ENCODE results near the gene STX12.

STX12 gene

GRCh38 chr1:27811741-27812500 lies 38.9 kb downstream of the STX12 start:
- Histone ChIP-seq H4K20me1 (ENCODE audit: insufficient read depth, low read length) (no peaks in the 10 kb centered on the region), H3K36me3 (replicated peaks; ENCODE audit: low read depth, low read length) (no peaks in the 10 kb centered on the region), H2AFZ (ENCODE audit: low read depth, low read length) (no peak overlapping the region), H3K9me3 (ENCODE audit: insufficient read depth, low read length) (no peaks in the 10 kb centered on the region), H3K27me3 (ENCODE audit: low read depth, low read length) (no peaks in the 10 kb centered on the region), H3K4me3 (ENCODE audit: low read length) (no peak overlapping the region), H3K9ac (ENCODE audit: low read length) (no peak overlapping the region), H3K27ac (ENCODE audit: low read length) (no peak overlapping the region), H3K79me2 (ENCODE audit: low read length) (no peaks in the 10 kb centered on the region), H3K4me1 (ENCODE audit: low read length) (no peaks in the 10 kb centered on the region), H3K4me2 (ENCODE audit: low read length) (no peak overlapping the region)
- TF ChIP-seq CTCF (IDR thresholded peaks at IDR 0.05; ENCODE audit: low read depth, low read length) (no peak), EZH2phosphoT487 (IDR thresholded peaks at IDR 0.05; ENCODE audit: low read depth) (no peak)

DNA sequence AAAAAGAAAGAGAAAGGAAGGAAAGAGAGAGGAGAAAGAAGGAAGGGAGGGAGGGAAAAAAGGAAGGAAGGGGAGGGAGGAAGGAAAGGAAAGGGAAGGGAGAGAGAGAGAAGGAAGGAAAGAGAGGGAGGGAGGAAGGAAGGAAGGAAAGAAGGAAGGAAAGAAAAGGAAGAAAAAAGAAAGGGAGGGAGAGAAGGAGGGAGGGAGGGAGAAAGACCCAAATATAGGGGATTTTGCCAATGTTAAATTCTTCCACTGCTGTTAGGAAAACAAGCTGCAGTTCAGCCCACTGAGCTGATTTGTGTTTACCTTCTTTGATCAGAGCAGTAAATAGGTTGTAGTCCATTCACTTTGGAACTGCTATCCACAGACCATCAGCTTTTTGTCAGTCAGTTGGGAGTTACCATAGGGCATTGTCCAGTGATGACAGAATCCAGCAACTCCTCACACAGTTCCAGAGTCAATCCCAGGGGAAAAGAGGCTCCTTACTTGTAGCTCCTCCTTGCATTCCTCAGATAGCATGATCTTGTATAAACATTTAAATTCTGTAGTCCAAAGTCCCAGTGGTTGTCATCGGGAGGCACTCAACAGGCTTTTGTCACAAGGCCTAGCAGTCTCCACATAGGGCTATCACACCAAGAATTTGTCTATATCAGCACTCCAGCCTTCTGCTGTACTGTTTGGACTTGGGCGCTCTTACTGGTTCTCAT lies 44.1 kb downstream of the STX12 start:
- H3K4me1 ChIP-seq (ENCODE audit: low read length): no peaks in the 10 kb centered on the region
- H3K36me3 ChIP-seq (replicated peaks; ENCODE audit: low read depth, low read length): peaks cover 12% of the 10 kb centered on the region

DNA sequence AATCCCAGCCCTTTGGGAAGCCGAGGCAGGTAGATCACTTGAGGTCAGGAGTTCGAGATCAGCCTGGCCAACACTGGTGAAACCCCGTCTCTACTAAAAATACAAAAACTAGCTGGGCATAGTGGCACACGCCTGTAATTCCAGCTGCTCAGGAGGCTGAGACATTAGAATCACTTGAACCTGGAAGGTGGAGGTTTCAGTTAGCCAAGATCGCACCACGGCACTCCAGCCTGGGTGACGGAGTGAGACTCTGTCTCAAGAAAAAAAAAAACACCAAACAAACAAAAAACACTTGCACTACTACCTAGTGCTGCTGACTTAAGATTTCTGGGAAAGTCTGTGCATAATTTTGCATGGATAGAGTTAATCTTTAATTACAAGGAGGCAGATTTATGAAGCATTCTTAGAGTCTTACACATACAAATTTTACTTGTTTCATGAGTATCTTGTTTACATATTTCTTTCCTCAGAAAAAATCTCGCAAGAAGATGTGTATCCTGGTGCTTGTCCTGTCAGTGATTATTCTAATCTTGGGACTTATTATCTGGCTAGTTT lies 48.8 kb downstream of the STX12 start:
- H3K27me3 ChIP-seq (ENCODE audit: low read depth, low read length): no peaks in the 10 kb centered on the region
- H3K4me3 ChIP-seq (ENCODE audit: low read length): no peak overlapping the region
- H3K27ac ChIP-seq (ENCODE audit: low read length): no peak overlapping the region
- no peaks in the 10 kb centered on the region for H3K79me2 ChIP-seq (ENCODE audit: low read length)
- H4K20me1 ChIP-seq (ENCODE audit: insufficient read depth, low read length): no peaks in the 10 kb centered on the region
- H3K9ac ChIP-seq (ENCODE audit: low read length): no peak overlapping the region
- H3K36me3 ChIP-seq (replicated peaks; ENCODE audit: low read depth, low read length): peaks cover 12% of the 10 kb centered on the region
- H3K9me3 ChIP-seq (ENCODE audit: insufficient read depth, low read length): no peaks in the 10 kb centered on the region
- no peak for TF ChIP-seq CTCF (IDR thresholded peaks at IDR 0.05; ENCODE audit: low read depth, low read length)
- no peak for TF ChIP-seq EZH2phosphoT487 (IDR thresholded peaks at IDR 0.05; ENCODE audit: low read depth)
- H3K4me1 ChIP-seq (ENCODE audit: low read length): no peaks in the 10 kb centered on the region
- no peak overlapping the region for H2AFZ ChIP-seq (ENCODE audit: low read depth, low read length)
- H3K4me2 ChIP-seq (ENCODE audit: low read length): no peak overlapping the region

More for the DNA sequence above, 44.1 kb downstream of the STX12 start:
- Histone ChIP-seq H2AFZ (ENCODE audit: low read depth, low read length) (no peak overlapping the region), H3K4me2 (ENCODE audit: low read length) (no peak overlapping the region), H3K4me3 (ENCODE audit: low read length) (no peak overlapping the region), H4K20me1 (ENCODE audit: insufficient read depth, low read length) (no peaks in the 10 kb centered on the region), H3K9ac (ENCODE audit: low read length) (no peak overlapping the region), H3K9me3 (ENCODE audit: insufficient read depth, low read length) (no peaks in the 10 kb centered on the region), H3K27ac (ENCODE audit: low read length) (no peak overlapping the region), H3K27me3 (ENCODE audit: low read depth, low read length) (no peaks in the 10 kb centered on the region), H3K79me2 (ENCODE audit: low read length) (no peaks in the 10 kb centered on the region)
- TF ChIP-seq EZH2phosphoT487 (IDR thresholded peaks at IDR 0.05; ENCODE audit: low read depth) (no peak), CTCF (IDR thresholded peaks at IDR 0.05; ENCODE audit: low read depth, low read length) (no peak)

DNA sequence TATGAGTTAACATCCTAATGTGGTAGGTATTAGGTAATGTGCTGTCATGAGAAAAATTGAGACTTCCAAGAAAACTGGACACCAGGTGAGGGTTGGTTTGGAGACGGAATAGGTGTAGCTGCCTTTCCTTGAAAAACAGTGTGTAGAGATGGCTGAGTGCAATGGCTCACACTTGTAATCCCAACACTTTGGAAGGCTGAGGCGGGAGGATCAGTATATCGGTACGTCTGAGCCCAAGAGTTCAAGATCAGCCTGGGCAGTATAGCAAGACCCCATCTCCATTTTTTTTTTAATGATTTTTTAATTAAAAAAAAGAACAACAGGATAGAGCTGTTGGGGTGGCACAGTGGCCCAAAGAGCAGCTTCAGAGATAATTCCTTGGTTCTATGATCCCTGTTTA lies 50.8 kb downstream of the STX12 start:
- Histone ChIP-seq H3K36me3 (replicated peaks; ENCODE audit: low read depth, low read length) (peaks cover 8% of the 10 kb centered on the region), H2AFZ (ENCODE audit: low read depth, low read length) (no peak overlapping the region), H3K4me3 (ENCODE audit: low read length) (no peak overlapping the region), H3K4me1 (ENCODE audit: low read length) (no peaks in the 10 kb centered on the region), H3K27me3 (ENCODE audit: low read depth, low read length) (no peaks in the 10 kb centered on the region), H3K9ac (ENCODE audit: low read length) (no peak overlapping the region), H3K4me2 (ENCODE audit: low read length) (no peak overlapping the region), H3K27ac (ENCODE audit: low read length) (no peak overlapping the region), H3K9me3 (ENCODE audit: insufficient read depth, low read length) (no peaks in the 10 kb centered on the region), H4K20me1 (ENCODE audit: insufficient read depth, low read length) (no peaks in the 10 kb centered on the region), H3K79me2 (ENCODE audit: low read length) (no peaks in the 10 kb centered on the region)
- no peak for TF ChIP-seq EZH2phosphoT487 (IDR thresholded peaks at IDR 0.05; ENCODE audit: low read depth)
- TF ChIP-seq CTCF (IDR thresholded peaks at IDR 0.05; ENCODE audit: low read depth, low read length): no peak

All from OCI-LY3 (cell line).